H1 (cell line): ENCODE data around the gene ARPIN. TPM values are rescaled to one million over a fixed set of nuclear protein-coding genes. Genes with fewer than 3 reads are reported as not detected.
"Not testable (repeated sequence)": the region's sequence is repeated elsewhere in the genome, so short reads cannot be mapped to it uniquely, and the experiment has no call there.

Source experiments
- CTCF ChIA-PET: fragments of 300-600 bp; sonication (Branson Sonifier 250); formaldehyde crosslinking; loops from one replicate; lab custom pipeline; 2021; ENCODE audit not compliant: partially characterized antibody; lab: Charles Lee
- POLR2A ChIA-PET: fragments of 300-600 bp; sonication (Branson Sonifier 250); formaldehyde crosslinking; loops from one replicate; lab custom pipeline; 2021; ENCODE audit warnings: inconsistent platforms; ENCODE audit not compliant: partially characterized antibody; lab: Charles Lee
- DNase-seq, 2 experiments: peaks; one replicate each; pipeline versions ENCODE4 v3.0.0 to v3.0.0-alpha.2; 2010 to 2022; ENCODE audit warnings: low spot score in 2 of 2, low read depth in 1 of 2, mixed read lengths in 1 of 2
- FAIRE-seq: peaks from 2 replicates; lab custom pipeline; 2011; peaks lifted over from hg19 to GRCh38; lab: Jason Lieb, UNC
- H2AFZ ChIP-seq: 2 replicates; pipeline ENCODE4 v1.8.1; 2012; ENCODE audit warnings: low read length, inconsistent platforms
- H2AK5ac ChIP-seq: 2 replicates; pipeline ENCODE4 v1.6.1; 2013; ENCODE audit warnings: low read depth, low read length
- H2BK120ac ChIP-seq: replicated peaks from 2 replicates; pipeline ENCODE3; 2013; ENCODE audit warnings: low read depth, low read length, inconsistent platforms
- H2BK12ac ChIP-seq: 2 replicates; pipeline ENCODE4 v1.6.1; 2013; ENCODE audit warnings: low read depth, low read length
- H2BK15ac ChIP-seq: 2 replicates; pipeline ENCODE4 v1.6.1; 2013; ENCODE audit warnings: low read length
- H2BK20ac ChIP-seq: 2 replicates; pipeline ENCODE4 v1.6.1; 2013; ENCODE audit warnings: low read length
- H2BK5ac ChIP-seq: 2 replicates; pipeline ENCODE4 v1.6.1; 2013; ENCODE audit warnings: low read depth, low read length
- H3K14ac ChIP-seq: 2 replicates; pipeline ENCODE4 v1.6.1; 2013; ENCODE audit warnings: inconsistent platforms; ENCODE audit not compliant: insufficient read length
- H3K18ac ChIP-seq: 2 replicates; pipeline ENCODE4 v1.6.1; 2013; ENCODE audit warnings: low read length; ENCODE audit errors: extremely low read depth
- H3K23ac ChIP-seq: 2 replicates; pipeline ENCODE4 v1.6.1; 2013; ENCODE audit warnings: inconsistent platforms; ENCODE audit not compliant: insufficient read length
- H3K23me2 ChIP-seq: 2 replicates; pipeline ENCODE4 v1.6.1; 2013; ENCODE audit warnings: low read depth, low read length
- H3K27ac ChIP-seq: 2 replicates; pipeline ENCODE4 v1.6.1; 2011; ENCODE audit warnings: low read depth, low read length, inconsistent platforms
- H3K27me3 ChIP-seq, 4 experiments: replicated peaks in 1 of 4; 1 replicate in 1 of 4; 2 replicates in 3 of 4; pipeline versions ENCODE4 v1.6.1 to v1.8.1; 2011 to 2013; ENCODE audit warnings: low read length in 3 of 4, mild to moderate bottlenecking in 3 of 4, inconsistent platforms in 2 of 4, mixed read lengths in 2 of 4, moderate library complexity in 1 of 4; ENCODE audit not compliant: control insufficient read depth in 3 of 4, insufficient read depth in 3 of 4; ENCODE audit errors: extremely low read depth in 1 of 4
- H3K36me3 ChIP-seq, 4 experiments: 2 replicates each; pipeline versions ENCODE4 v1.6.1 to v1.8.1; 2011 to 2013; ENCODE audit warnings: mild to moderate bottlenecking in 4 of 4, low read length in 3 of 4, moderate library complexity in 2 of 4, control low read depth in 1 of 4, inconsistent platforms in 1 of 4; ENCODE audit not compliant: insufficient read depth in 4 of 4, control insufficient read depth in 2 of 4
- H3K4ac ChIP-seq: replicated peaks from 2 replicates; pipeline ENCODE3; 2013; ENCODE audit warnings: low read length, low read depth, mixed read lengths, inconsistent platforms; ENCODE audit not compliant: insufficient read length
- H3K4me1 ChIP-seq, 4 experiments: replicated peaks in 1 of 4; 1 replicate in 1 of 4; 2 replicates in 3 of 4; pipeline versions ENCODE4 v1.6.1 to v1.8.1; 2011 to 2013; ENCODE audit warnings: low read length in 3 of 4, inconsistent platforms in 2 of 4, mixed read lengths in 1 of 4; ENCODE audit not compliant: insufficient read depth in 4 of 4, control insufficient read depth in 3 of 4
- H3K4me2 ChIP-seq, 2 experiments: 2 replicates each; pipeline versions ENCODE4 v1.6.1 to v1.8.1; 2011 to 2013; ENCODE audit warnings: low read depth in 2 of 2, low read length in 2 of 2, control low read depth in 1 of 2, inconsistent platforms in 1 of 2, mild to moderate bottlenecking in 1 of 2; ENCODE audit not compliant: insufficient read depth in 1 of 2
- H3K4me3 ChIP-seq, 4 experiments: fragments of 200-600, 300-600 bp in 1 of 4; sonication (generic), shearing (Covaris generic), sonication (Bioruptor Twin) in 1 of 4; 2 replicates each; pipeline versions ENCODE4 v1.5.1 to v1.8.1; 2011 to 2016; ENCODE audit warnings: low read length in 4 of 4, low read depth in 3 of 4, control low read depth in 2 of 4, inconsistent platforms in 2 of 4, mild to moderate bottlenecking in 2 of 4, mixed read lengths in 1 of 4, moderate library complexity in 1 of 4; ENCODE audit not compliant: insufficient read depth in 2 of 4; ENCODE audit errors: extremely low read depth in 1 of 4
- H3K56ac ChIP-seq: replicated peaks from 2 replicates; pipeline ENCODE3; 2013; ENCODE audit warnings: low read depth, mild to moderate bottlenecking, mixed read lengths, low read length, inconsistent platforms; ENCODE audit not compliant: insufficient read length
- H3K79me1 ChIP-seq: 2 replicates; pipeline ENCODE4 v1.6.1; 2013; ENCODE audit warnings: low read depth, low read length, control low read depth
- H3K79me2 ChIP-seq, 2 experiments: 2 replicates each; pipeline versions ENCODE4 v1.6.1 to v1.8.1; 2012 to 2013; ENCODE audit warnings: low read length in 2 of 2, mild to moderate bottlenecking in 2 of 2, inconsistent platforms in 1 of 2; ENCODE audit not compliant: insufficient read depth in 2 of 2, control insufficient read depth in 1 of 2
- H3K9ac ChIP-seq, 4 experiments: replicated peaks in 1 of 4; 1 replicate in 1 of 4; 2 replicates in 3 of 4; pipeline versions ENCODE4 v1.6.1 to v1.8.1; 2011 to 2013; ENCODE audit warnings: low read depth in 3 of 4, low read length in 3 of 4, control low read depth in 2 of 4, mild to moderate bottlenecking in 2 of 4, moderate library complexity in 2 of 4, inconsistent platforms in 1 of 4; ENCODE audit errors: extremely low read depth in 1 of 4
- H3K9me3 ChIP-seq, 2 experiments: 2 replicates each; pipeline versions ENCODE4 v1.6.1 to v1.8.1; 2012 to 2013; ENCODE audit warnings: mild to moderate bottlenecking in 2 of 2, moderate library complexity in 2 of 2, control low read depth in 1 of 2, inconsistent platforms in 1 of 2, low read depth in 1 of 2, low read length in 1 of 2, mixed read lengths in 1 of 2; ENCODE audit not compliant: insufficient read depth in 2 of 2
- H4K20me1 ChIP-seq, 2 experiments: replicated peaks in 1 of 2; 2 replicates each; pipeline versions ENCODE3 to v1.8.1; 2011 to 2013; ENCODE audit warnings: inconsistent platforms in 2 of 2, low read length in 2 of 2, mild to moderate bottlenecking in 1 of 2; ENCODE audit not compliant: insufficient read depth in 2 of 2, control insufficient read depth in 1 of 2
- H4K5ac ChIP-seq: 2 replicates; pipeline ENCODE4 v1.6.1; 2013; ENCODE audit warnings: low read length, low read depth, mixed read lengths, inconsistent platforms; ENCODE audit not compliant: insufficient read length
- H4K8ac ChIP-seq: 2 replicates; pipeline ENCODE4 v1.8.0; 2013; ENCODE audit warnings: mild to moderate bottlenecking, moderate library complexity, low read length, inconsistent platforms; ENCODE audit not compliant: insufficient read depth; ENCODE audit errors: extremely low read depth
- H4K91ac ChIP-seq: replicated peaks from 2 replicates; pipeline ENCODE3; 2013; ENCODE audit warnings: low read length, mixed read lengths, inconsistent platforms; ENCODE audit not compliant: insufficient read length
- WGBS, 2 experiments: shearing (Covaris generic) in 1 of 2; methylation state at CpG; one replicate each; pipeline versions ENCODE4 v1.1.6 to v1.1.7; 2013 to 2015; ENCODE audit warnings: low lambda C conversion rate in 2 of 2, mixed read lengths in 2 of 2, inconsistent platforms in 1 of 2, low coverage in 1 of 2, missing lambda C conversion rate in 1 of 2; ENCODE audit not compliant: insufficient replicate concordance in 2 of 2, insufficient coverage in 1 of 2, insufficient read length in 1 of 2; ENCODE audit errors: extremely low coverage in 1 of 2, missing lambda C conversion rate in 1 of 2; 5-methylcytosine and 5-hydroxymethylcytosine counted together
- polyA plus RNA-seq, 7 experiments: library from polyadenylated mRNA; depleted of rRNA in 3 of 7; stranded (reverse) in 5 of 7; unstranded in 2 of 7; fragments of >200 nt in 5 of 7; fragments of 200-250 nt in 2 of 7; gene quantifications; 1 replicate in 5 of 7; 2 replicates in 1 of 7; 4 replicates in 1 of 7; pipeline versions ENCODE4 v1.2.1 to v1.2.3, GENCODE V29; 2011 to 2013; ENCODE audit warnings: missing spikeins in 2 of 7, mixed read lengths in 2 of 7
- total RNA-seq: library from RNA; stranded (reverse); fragmentation: NEBNext Ultra II Directional; extraction: Animal tissue kit (Norgen Biotek cat#: 25700); gene quantifications from 2 replicates; pipeline ENCODE4 v1.2.1, GENCODE V29; 2021

The ARPIN gene
- total and polyA plus RNA-seq, 2 of the 8 experiments (the other 6 are each of a cell fraction or from before 2014, with no cell fraction given), result 3.1 to 3.9 TPM

DNA sequence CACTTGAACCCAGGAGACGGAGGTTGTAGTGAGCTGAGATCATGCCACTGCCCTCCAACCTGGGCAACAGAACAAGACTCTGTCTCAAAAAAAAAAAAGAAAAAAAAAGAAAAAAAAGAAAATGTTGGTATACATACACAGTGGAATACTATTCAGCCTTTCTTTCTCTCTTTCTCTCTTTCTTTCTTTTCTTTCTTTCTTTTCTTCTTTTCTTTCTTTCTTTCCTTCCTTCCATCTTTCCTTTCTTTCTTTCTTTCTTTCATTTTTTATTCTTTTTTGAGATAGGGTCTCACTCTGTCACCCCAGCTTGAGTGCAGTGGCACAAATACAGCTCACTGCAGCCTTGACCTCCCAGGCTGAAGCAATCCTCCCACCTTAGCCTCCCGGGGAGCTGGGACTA, 26.6 kb upstream of the ARPIN start:
- ChIA-PET POLR2A (interaction anchor here (0.7 kb wide), 1 partner anchor 27 kb away, joined by 3 read pairs; no protein-coding TSS in a partner anchor), CTCF (interaction anchor here (1.3 to 1.9 kb wide), 2 partner anchors 41 to 51 kb away, joined by 4 to 5 read pairs; no protein-coding TSS in a partner anchor)
- not testable (repeated sequence) for H3K18ac ChIP-seq, H3K27me3 ChIP-seq, H4K8ac ChIP-seq, H3K79me1 ChIP-seq, H4K91ac ChIP-seq, H3K56ac ChIP-seq, H2BK20ac ChIP-seq, H3K4me2 ChIP-seq, H3K27ac ChIP-seq, H3K36me3 ChIP-seq, H3K14ac ChIP-seq, H2BK120ac ChIP-seq, DNase-seq, H3K9ac ChIP-seq, H3K9me3 ChIP-seq, H3K23ac ChIP-seq, H2BK15ac ChIP-seq, H2BK12ac ChIP-seq, H3K23me2 ChIP-seq, H2BK5ac ChIP-seq, H4K5ac ChIP-seq, H3K79me2 ChIP-seq, H2AK5ac ChIP-seq, H3K4me1 ChIP-seq, H3K4ac ChIP-seq, H4K20me1 ChIP-seq, FAIRE-seq, H2AFZ ChIP-seq, H3K4me3 ChIP-seq
- WGBS, 2 experiments, result 94% methylated on average over 2 of the region's 2 CpGs; no CpG with 5 or more reads in 1 of the 2 experiments
